ENCODE results near the gene AGRP.

- TF ChIP-seq POLR2AphosphoS5 (IDR thresholded peaks at IDR 0.05): peak in 1 of 4 donors; percentile 10
- no peak for TF ChIP-seq EP300 (IDR thresholded peaks at IDR 0.05)
- TF ChIP-seq CTCF (IDR thresholded peaks at IDR 0.05): no peak
These were observed 42.0 kb downstream of the AGRP start for GRCh38 chr16:67441271-67441753.

Data from sigmoid colon (tissue), 4 donors.